ENCODE data around the gene KIDINS220. TPM values are rescaled to one million over a fixed set of nuclear protein-coding genes. Genes with fewer than 3 reads are reported as not detected.

KIDINS220 gene
- total RNA-seq, 1 experiment from 2014 or later, result 29.3 TPM

DNA sequence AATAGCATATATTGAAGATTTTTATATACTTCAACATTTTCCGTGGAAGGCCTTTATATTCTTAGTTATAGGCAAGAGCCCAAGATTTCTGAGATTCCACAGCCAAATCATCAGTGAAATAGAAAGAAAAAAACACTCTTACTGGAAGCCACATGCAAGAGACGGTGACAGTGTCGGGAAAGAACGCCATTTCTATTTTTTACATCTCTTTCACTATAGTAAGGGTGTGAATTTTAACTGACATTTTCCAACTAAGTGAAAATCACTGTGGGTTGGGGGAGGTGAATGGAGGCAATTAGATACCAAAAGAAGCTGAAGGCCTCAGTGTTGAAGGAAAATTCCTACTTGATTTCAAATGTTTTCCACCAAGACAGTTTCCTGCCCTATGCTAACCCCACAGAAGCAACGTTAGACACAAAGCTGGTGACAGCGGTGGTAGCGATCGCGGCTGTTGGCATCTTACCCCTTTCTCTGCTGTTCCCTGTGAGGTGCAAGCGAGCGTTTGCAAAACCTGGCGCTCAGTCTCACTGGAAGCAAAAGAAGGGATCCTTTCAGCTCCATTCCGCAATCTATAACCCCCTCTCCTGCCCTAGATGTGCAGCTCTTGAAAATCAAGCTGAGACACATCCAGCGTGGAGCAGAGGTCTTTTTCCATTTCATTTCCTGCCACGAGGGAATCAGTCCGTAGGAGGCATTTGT, 135.6 kb downstream of the KIDINS220 start:
- Histone ChIP-seq H3K27me3 (ENCODE audit: insufficient read depth, low read length) (no peaks in the 10 kb centered on the region), H3K4me2 (ENCODE audit: insufficient read depth, insufficient read length, low read length) (no peak overlapping the region), H3K9ac (ENCODE audit: extremely low read depth, insufficient read length, low read length) (no peak overlapping the region), H3K9me3 (ENCODE audit: control insufficient read depth, low read depth, low read length) (no peaks in the 10 kb centered on the region), H3K23me2 (ENCODE audit: insufficient read length, low read depth, low read length, poor library complexity, severe bottlenecking) (no peaks in the 10 kb centered on the region), H4K8ac (replicated peaks; ENCODE audit: insufficient read length, low read depth, low read length) (no peak overlapping the region), H3K18ac (ENCODE audit: insufficient read length, low read depth, low read length) (no peak overlapping the region), H3K56ac (ENCODE audit: insufficient read length, low read depth, low read length) (no peak overlapping the region), H4K91ac (ENCODE audit: insufficient read length, low read depth, low read length) (no peak overlapping the region), H2BK20ac (ENCODE audit: low read depth, low read length, poor library complexity, severe bottlenecking) (no peak overlapping the region), H3K79me2 (ENCODE audit: insufficient read depth, low read length) (no peaks in the 10 kb centered on the region), H3K79me1 (ENCODE audit: insufficient read depth, low read depth, low read length, poor library complexity, severe bottlenecking) (no peaks in the 10 kb centered on the region), H2BK120ac (ENCODE audit: low read depth, low read length, poor library complexity, severe bottlenecking) (no peak overlapping the region), H2AFZ (ENCODE audit: low read length) (no peak overlapping the region), H2BK12ac (ENCODE audit: insufficient read length, low read depth, low read length) (no peak overlapping the region), H3K27ac (ENCODE audit: insufficient read length, low read depth, low read length) (no peak overlapping the region), H3K4me1 (ENCODE audit: insufficient read depth, low read length) (no peaks in the 10 kb centered on the region), H3T11ph (ENCODE audit: low read length) (no peak overlapping the region), H2AK5ac (ENCODE audit: insufficient read length, low read length) (no peak overlapping the region), H4K20me1 (ENCODE audit: control insufficient read depth, insufficient read depth, insufficient read length) (no peaks in the 10 kb centered on the region), H2BK5ac (ENCODE audit: insufficient read length, low read length) (no peak overlapping the region), H3K14ac (ENCODE audit: insufficient read depth, low read length) (no peak overlapping the region), H3K23ac (ENCODE audit: insufficient read length, low read depth, low read length) (no peak overlapping the region), H3K4ac (ENCODE audit: low read depth, low read length) (no peak overlapping the region), H2BK15ac (ENCODE audit: low read depth, low read length) (no peak overlapping the region), H4K5ac (ENCODE audit: insufficient read length, low read depth, low read length) (no peak overlapping the region)
- no peak overlapping the region for H3K27ac Mint-ChIP-seq
- TF ChIP-seq, protein P1, sequence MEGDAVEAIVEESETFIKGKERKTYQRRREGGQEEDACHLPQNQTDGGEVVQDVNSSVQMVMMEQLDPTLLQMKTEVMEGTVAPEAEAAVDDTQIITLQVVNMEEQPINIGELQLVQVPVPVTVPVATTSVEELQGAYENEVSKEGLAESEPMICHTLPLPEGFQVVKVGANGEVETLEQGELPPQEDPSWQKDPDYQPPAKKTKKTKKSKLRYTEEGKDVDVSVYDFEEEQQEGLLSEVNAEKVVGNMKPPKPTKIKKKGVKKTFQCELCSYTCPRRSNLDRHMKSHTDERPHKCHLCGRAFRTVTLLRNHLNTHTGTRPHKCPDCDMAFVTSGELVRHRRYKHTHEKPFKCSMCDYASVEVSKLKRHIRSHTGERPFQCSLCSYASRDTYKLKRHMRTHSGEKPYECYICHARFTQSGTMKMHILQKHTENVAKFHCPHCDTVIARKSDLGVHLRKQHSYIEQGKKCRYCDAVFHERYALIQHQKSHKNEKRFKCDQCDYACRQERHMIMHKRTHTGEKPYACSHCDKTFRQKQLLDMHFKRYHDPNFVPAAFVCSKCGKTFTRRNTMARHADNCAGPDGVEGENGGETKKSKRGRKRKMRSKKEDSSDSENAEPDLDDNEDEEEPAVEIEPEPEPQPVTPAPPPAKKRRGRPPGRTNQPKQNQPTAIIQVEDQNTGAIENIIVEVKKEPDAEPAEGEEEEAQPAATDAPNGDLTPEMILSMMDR (conservative IDR thresholded peaks at IDR 0.05), result no peak
- peaks cover 6 to 9% of the 10 kb centered on the region in 2 experiments for H3K4me1 Mint-ChIP-seq
- no peak for DNase-seq
- no peaks in the 10 kb centered on the region; the same call in none of the 2 replicates for H3K27me3 Mint-ChIP-seq (ENCODE audit: low read depth)
- peaks cover 5 to 9% of the 10 kb centered on the region in 2 experiments; a peak in 2 of 5 replicates for H3K9me3 Mint-ChIP-seq
- no peak overlapping the region for H3K4me3 Mint-ChIP-seq
- no peaks in the 10 kb centered on the region; a peak in 1 of 7 replicates for H3K36me3 Mint-ChIP-seq (ENCODE audit: insufficient read depth in 1 of 3, low read depth in 3 of 3)
- no CpG with 5 or more reads among the region's 16 CpGs for WGBS (ENCODE audit: extremely low coverage, insufficient read length, low lambda C conversion rate)
